NB4 (cell line): ENCODE results near the gene RNU2-63P.

Experiments
- POLR2A ChIP-seq: IDR thresholded peaks from 2 replicates; pipeline ENCODE4 v1.6.1; 2011; ENCODE audit warnings: mild to moderate bottlenecking; ENCODE audit not compliant: insufficient read length; ENCODE audit errors: extremely low read depth
- TF ChIP-seq, protein P1 (sequence below): IDR thresholded peaks from one replicate; pipeline ENCODE4 v1.5.1; 2012; ENCODE audit warnings: low read depth, low read length

DNA sequence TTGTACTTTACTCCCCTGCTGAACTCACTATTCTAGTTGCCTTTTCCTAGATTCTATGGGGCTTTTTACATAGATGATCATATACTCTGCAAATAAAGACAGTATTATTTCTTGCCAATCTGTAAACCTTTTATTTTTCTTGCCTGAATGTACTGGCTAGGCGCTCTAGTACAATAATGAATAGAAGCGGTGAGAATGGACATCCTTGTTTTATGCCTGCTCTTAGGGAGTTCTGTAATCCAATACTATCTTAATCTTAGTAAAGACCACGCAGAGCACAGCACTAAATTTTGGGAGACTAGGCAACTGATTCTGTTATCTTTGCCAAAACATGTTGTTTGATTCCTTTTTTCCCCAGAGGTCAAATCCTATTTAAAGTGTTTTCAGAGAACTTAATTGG lies 32.2 kb upstream of the RNU2-63P start:
- TF ChIP-seq, protein P1, sequence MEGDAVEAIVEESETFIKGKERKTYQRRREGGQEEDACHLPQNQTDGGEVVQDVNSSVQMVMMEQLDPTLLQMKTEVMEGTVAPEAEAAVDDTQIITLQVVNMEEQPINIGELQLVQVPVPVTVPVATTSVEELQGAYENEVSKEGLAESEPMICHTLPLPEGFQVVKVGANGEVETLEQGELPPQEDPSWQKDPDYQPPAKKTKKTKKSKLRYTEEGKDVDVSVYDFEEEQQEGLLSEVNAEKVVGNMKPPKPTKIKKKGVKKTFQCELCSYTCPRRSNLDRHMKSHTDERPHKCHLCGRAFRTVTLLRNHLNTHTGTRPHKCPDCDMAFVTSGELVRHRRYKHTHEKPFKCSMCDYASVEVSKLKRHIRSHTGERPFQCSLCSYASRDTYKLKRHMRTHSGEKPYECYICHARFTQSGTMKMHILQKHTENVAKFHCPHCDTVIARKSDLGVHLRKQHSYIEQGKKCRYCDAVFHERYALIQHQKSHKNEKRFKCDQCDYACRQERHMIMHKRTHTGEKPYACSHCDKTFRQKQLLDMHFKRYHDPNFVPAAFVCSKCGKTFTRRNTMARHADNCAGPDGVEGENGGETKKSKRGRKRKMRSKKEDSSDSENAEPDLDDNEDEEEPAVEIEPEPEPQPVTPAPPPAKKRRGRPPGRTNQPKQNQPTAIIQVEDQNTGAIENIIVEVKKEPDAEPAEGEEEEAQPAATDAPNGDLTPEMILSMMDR = no peak
- no peak for TF ChIP-seq POLR2A
